Lower lobe of right lung (tissue), 2 donors: ENCODE measurements around the gene CLRN3. TPM values are rescaled to one million over a fixed set of nuclear protein-coding genes. Genes with fewer than 3 reads are reported as not detected.

Source experiments
- ATAC-seq, 2 donors: fragments of 200-7000 bp; cut with Tn5 transposase; one replicate each; pipeline ENCODE4 v1.9.1; 2020 to 2022; ENCODE audit warnings: mild to moderate bottlenecking in 2 of 2, moderate library complexity in 2 of 2
- DNase-seq: peaks from one replicate; pipeline ENCODE4 v3.0.0-alpha.2; 2020
- H3K27ac ChIP-seq: fragments of 200-600 bp; one replicate; pipeline ENCODE4 v1.8.0; 2022
- H3K27me3 ChIP-seq: fragments of 200-600 bp; one replicate; pipeline ENCODE4 v1.8.0; 2022; ENCODE audit warnings: low read depth
- H3K36me3 ChIP-seq: fragments of 200-600 bp; one replicate; pipeline ENCODE4 v1.8.0; 2022; ENCODE audit warnings: mild to moderate bottlenecking
- H3K4me1 ChIP-seq: fragments of 200-600 bp; one replicate; pipeline ENCODE4 v1.8.0; 2022
- H3K4me3 ChIP-seq: fragments of 200-600 bp; one replicate; pipeline ENCODE4 v1.8.0; 2022; ENCODE audit warnings: mild to moderate bottlenecking
- H3K9me3 ChIP-seq: fragments of 200-600 bp; one replicate; pipeline ENCODE4 v1.8.0; 2022
- intact Hi-C: fragments of 100-400 bp; cut with DNase I; formaldehyde crosslinking; loops from one replicate; pipeline ENCODE4 v1.11.0; 2022
- total RNA-seq: library from RNA; stranded (reverse); fragmentation: NEBNext Ultra II Directional; extraction: Animal tissue kit (Norgen Biotek cat#: 25700); gene quantifications from one replicate; pipeline ENCODE4 v1.2.1, GENCODE V29; 2021
- TF ChIP-seq, protein P1 (sequence below): fragments of 200-600 bp; IDR thresholded peaks from one replicate; pipeline ENCODE4 v1.8.0; 2022; ENCODE audit warnings: antibody characterized with exemption, mild to moderate bottlenecking
- donor health status: DM: no; HTN: yes; CAD: no; lungs with severe emphysema.

The CLRN3 gene
- total RNA-seq, 1 donor from 2014 or later, result not detected

DNA sequence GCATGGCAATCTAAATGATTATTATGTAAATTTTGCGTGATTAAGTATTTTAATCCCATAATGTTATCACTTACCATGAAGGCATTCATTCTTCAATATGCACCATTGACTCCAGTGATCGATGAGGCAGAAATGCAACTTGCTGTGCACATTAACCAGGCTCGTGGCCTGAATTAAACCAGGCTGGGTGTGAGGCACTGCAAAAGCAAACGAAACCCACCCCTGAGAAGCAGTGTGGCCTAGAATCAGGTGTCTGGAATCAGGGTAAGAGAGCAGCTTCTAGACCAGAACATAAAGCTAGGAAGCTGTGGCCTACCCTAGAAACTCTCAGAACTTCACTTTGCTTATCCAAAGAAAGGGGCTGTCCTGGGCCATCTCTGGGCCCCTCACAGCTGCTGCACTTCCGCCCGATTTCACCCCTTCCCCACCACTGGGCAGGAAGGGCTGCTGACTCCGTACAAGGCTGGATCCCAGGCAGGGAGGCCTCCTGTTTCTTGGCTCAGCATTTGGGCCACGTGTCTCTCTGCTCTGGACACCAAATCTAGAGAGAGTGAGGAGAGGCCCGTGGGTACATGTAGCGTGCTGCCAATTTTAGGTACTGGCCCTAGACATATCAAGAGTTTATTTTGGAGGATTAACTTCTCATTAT lies 18.6 kb upstream of the CLRN3 start:
- Histone ChIP-seq H3K9me3 (no peaks in the 10 kb centered on the region), H3K27ac (no peak overlapping the region), H3K4me3 (no peak overlapping the region), H3K36me3 (no peaks in the 10 kb centered on the region), H3K4me1 (peaks cover 24% of the 10 kb centered on the region), H3K27me3 (peaks cover 4% of the 10 kb centered on the region)
- TF ChIP-seq, protein P1, sequence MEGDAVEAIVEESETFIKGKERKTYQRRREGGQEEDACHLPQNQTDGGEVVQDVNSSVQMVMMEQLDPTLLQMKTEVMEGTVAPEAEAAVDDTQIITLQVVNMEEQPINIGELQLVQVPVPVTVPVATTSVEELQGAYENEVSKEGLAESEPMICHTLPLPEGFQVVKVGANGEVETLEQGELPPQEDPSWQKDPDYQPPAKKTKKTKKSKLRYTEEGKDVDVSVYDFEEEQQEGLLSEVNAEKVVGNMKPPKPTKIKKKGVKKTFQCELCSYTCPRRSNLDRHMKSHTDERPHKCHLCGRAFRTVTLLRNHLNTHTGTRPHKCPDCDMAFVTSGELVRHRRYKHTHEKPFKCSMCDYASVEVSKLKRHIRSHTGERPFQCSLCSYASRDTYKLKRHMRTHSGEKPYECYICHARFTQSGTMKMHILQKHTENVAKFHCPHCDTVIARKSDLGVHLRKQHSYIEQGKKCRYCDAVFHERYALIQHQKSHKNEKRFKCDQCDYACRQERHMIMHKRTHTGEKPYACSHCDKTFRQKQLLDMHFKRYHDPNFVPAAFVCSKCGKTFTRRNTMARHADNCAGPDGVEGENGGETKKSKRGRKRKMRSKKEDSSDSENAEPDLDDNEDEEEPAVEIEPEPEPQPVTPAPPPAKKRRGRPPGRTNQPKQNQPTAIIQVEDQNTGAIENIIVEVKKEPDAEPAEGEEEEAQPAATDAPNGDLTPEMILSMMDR, result no peak
- no peak for ATAC-seq
- intact Hi-C loops, result no loop called here
- no peak for DNase-seq

DNA sequence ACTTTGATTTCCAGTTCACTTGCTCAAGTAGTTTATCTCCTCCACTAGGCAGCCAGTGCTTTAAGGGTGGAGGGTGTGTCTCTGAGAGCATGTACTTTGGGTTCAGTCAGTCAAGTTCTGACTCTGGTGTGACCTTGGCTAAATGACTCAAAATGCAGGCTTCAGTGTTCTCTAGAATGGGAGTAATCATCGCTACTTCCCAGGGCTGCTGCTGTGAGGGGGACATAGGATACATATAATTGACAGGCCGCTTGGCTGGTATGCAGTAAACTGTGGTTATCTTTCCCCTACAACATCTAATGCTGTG lies 17.7 kb upstream of the CLRN3 start:
- Histone ChIP-seq H3K27ac (no peak overlapping the region), H3K36me3 (no peaks in the 10 kb centered on the region), H3K4me3 (no peak overlapping the region), H3K9me3 (no peaks in the 10 kb centered on the region), H3K4me1 (peaks cover 26% of the 10 kb centered on the region), H3K27me3 (peaks cover 4% of the 10 kb centered on the region)
- TF ChIP-seq, protein P1, result no peak
- ATAC-seq (no peak), DNase-seq (no peak)
- intact Hi-C loops, result no loop called here

DNA sequence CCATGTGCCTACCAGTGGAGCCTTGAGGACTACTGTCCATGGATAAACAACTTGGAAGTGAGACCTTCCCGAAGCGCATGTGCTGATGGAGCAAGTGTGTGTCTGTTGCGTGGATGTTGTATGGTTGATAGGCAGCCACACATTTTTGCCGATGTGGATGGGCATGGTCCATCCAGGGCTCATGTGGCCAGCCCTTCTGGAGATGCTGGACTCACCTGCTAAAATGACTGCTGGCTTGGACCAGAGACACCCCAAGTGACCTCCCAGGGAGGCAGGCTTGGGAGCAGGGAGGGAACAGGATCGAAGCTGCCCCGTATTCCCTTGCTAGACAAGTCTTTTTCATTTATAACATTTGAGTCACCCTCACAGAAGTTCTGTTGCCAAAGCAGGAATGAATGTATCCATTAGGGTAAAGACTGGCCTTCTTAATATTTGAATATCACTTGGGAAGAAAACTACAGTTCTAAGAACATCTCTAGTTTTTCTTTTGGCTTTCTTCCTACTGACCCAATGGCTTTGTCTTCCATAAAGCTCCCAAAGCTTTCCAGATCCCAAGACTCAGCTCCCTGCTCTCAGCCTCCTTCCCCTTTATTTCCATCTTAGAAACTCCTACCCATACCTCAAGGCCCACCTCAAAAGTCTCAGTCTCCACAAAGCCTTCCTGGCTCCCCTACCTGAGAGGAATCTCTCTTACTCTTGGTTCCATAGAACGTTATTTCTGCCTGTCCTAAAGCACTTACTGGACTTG lies 17.1 kb upstream of the CLRN3 start:
- TF ChIP-seq, protein P1, result no peak
- no peak overlapping the region for H3K27ac ChIP-seq
- no peak for DNase-seq
- H3K9me3 ChIP-seq, result no peaks in the 10 kb centered on the region
- peaks cover 4% of the 10 kb centered on the region for H3K27me3 ChIP-seq
- intact Hi-C loops, result loop anchor here (5.0 kb wide), 1 partner anchor 102 kb away; no protein-coding TSS in a partner anchor
- peaks cover 26% of the 10 kb centered on the region for H3K4me1 ChIP-seq
- H3K4me3 ChIP-seq, result no peak overlapping the region
- H3K36me3 ChIP-seq, result no peaks in the 10 kb centered on the region
- no peak for ATAC-seq

DNA sequence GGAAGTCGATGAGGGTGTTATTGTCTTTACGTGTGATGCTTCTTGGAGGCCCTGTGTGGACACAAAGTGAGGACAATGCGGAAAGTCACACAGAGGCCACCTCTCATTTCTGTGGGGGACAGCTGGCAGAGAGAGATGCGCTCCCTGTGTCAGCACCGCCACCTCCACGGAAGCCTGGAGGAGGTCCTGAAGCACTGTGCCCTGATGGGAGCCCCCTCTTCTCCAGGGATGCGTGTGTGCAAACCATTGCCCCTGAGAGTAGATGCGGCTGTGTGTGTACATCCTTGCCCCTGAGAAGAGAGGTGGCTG lies 16.2 kb upstream of the CLRN3 start:
- ATAC-seq, result no peak
- H3K27me3 ChIP-seq, result peaks cover 4% of the 10 kb centered on the region
- DNase-seq, result no peak
- H3K27ac ChIP-seq, result no peak overlapping the region
- no peaks in the 10 kb centered on the region for H3K36me3 ChIP-seq
- intact Hi-C loops, result loop anchor here (5.0 kb wide), 1 partner anchor 103 kb away; no protein-coding TSS in a partner anchor
- peak overlapping the region; percentile 75 for H3K4me3 ChIP-seq
- H3K4me1 ChIP-seq, result peaks cover 26% of the 10 kb centered on the region
- H3K9me3 ChIP-seq, result no peaks in the 10 kb centered on the region
- TF ChIP-seq, protein P1, result no peak

DNA sequence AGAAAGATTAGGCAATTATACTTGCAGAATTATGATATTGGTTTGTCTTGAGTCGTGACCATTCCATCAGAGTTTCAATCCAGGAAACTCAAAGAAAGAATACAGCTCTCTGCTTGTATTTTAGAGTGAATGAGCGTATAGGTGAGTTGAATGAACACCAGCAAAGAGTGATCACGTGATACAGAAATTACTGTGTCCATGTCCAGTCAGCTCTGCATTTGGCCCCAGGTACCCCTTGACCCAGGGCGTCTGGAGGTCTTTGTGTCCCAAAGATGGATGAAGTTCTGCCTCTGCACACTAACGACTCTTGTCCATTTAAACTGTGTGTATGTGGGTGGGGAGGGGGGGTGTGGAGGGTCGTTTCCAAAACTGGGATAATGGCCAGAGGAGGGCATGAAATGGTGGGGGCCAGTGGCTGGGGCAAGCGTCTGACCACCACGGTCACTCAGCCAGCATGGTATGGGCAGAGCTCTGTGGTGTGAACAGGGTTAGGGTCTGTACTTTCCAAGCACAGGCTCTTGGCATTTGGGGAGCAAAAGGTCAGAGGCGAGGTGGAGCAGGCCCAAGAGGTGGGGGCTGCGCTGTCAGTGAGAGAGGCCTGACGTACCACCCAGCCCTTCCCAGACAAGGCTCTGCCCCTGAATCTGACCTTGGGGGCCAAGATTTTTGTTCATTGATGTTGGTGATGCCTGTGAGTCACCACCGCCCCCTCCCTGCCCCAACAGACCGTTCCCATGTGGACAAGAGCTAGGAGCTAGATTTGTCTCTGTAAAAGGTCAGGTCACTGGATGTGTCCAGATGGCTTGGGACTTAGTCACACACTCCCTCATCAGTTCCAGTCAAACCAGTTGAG lies 15.6 kb upstream of the CLRN3 start:
- H3K27ac ChIP-seq, result peak overlapping the region; percentile 36
- DNase-seq (no peak), ATAC-seq (peak in 1 of 2 donors; percentile 51)
- TF ChIP-seq, protein P1, result no peak
- H3K9me3 ChIP-seq, result no peaks in the 10 kb centered on the region
- peaks cover 26% of the 10 kb centered on the region for H3K4me1 ChIP-seq
- intact Hi-C loops, result loop anchor here (5.0 kb wide), 1 partner anchor 104 kb away; no protein-coding TSS in a partner anchor
- peaks cover 4% of the 10 kb centered on the region for H3K27me3 ChIP-seq
- H3K36me3 ChIP-seq, result no peaks in the 10 kb centered on the region
- peak overlapping the region; percentile 75 for H3K4me3 ChIP-seq
